Cardiac muscle cell (in vitro differentiated cells and primary cell): ENCODE data around the gene SARM1. TPM values are rescaled to one million over a fixed set of nuclear protein-coding genes. Genes with fewer than 3 reads are reported as not detected.

ENCODE experiments used
- DNase-seq, 2 donors: peaks; one replicate each; pipeline versions ENCODE4 v3.0.0 to v3.0.0-alpha.2; 2010 to 2017; ENCODE audit warnings: low read depth in 1 of 2, low spot score in 1 of 2
- H3K27ac ChIP-seq: fragments of 200-600 bp; sonication (generic); 2 replicates; pipeline ENCODE4 v1.5.1; 2016
- H3K27me3 ChIP-seq: fragments of 200-600 bp; sonication (generic); 2 replicates; pipeline ENCODE4 v1.6.0; 2016; ENCODE audit warnings: control low read depth
- H3K36me3 ChIP-seq: fragments of 200-600 bp; sonication (generic); 2 replicates; pipeline ENCODE4 v1.5.1; 2016; ENCODE audit warnings: control low read depth
- H3K4me1 ChIP-seq: fragments of 200-600 bp; sonication (generic); 2 replicates; pipeline ENCODE4 v1.8.1; 2017; ENCODE audit warnings: low read depth, mild to moderate bottlenecking, mixed run types
- H3K4me3 ChIP-seq: fragments of 200-600 bp; sonication (generic); 2 replicates; pipeline ENCODE4 v1.5.1; 2016; ENCODE audit warnings: mild to moderate bottlenecking
- H3K9me3 ChIP-seq: fragments of 200-600 bp; sonication (generic); 2 replicates; pipeline ENCODE4 v1.5.1; 2017; ENCODE audit warnings: low read depth, mild to moderate bottlenecking, control low read depth
- CTCF ChIP-seq: IDR thresholded peaks from 2 replicates; pipeline ENCODE4 v1.5.1; 2012; ENCODE audit warnings: low read depth, mild to moderate bottlenecking, low read length
- polyA plus RNA-seq: library from polyadenylated mRNA; unstranded; fragments of >200 nt; fragmentation: Nextera tagmentation; extraction: Ambion mirVana; gene quantifications from 2 replicates; pipeline ENCODE4 v1.2.1, GENCODE V29; 2016
- total RNA-seq: library from RNA; depleted of rRNA; stranded (reverse); fragments of >200 nt; gene quantifications from 2 replicates; pipeline ENCODE4 v1.2.3, GENCODE V29; 2016

The SARM1 gene
- total and polyA plus RNA-seq, 2 experiments from 2014 or later: 8.9 to 11.5 TPM

GRCh38 chr17:28327031-28327607, 44.4 kb upstream of the SARM1 start:
- DNase-seq: no peak
- no peak overlapping the region for H3K27ac ChIP-seq

GRCh38 chr17:28327709-28328108, 43.8 kb upstream of the SARM1 start:
- DNase-seq: no peak
- H3K36me3 ChIP-seq: peaks cover 13% of the 10 kb centered on the region
- peak overlapping the region; percentile 45 for H3K27ac ChIP-seq
- no peaks in the 10 kb centered on the region for H3K27me3 ChIP-seq
- H3K9me3 ChIP-seq: no peaks in the 10 kb centered on the region
- H3K4me3 ChIP-seq: no peak overlapping the region
- H3K4me1 ChIP-seq: no peaks in the 10 kb centered on the region
- no peak for TF ChIP-seq CTCF

More at GRCh38 chr17:28327031-28327607, 44.4 kb upstream of the SARM1 start:
- Histone ChIP-seq H3K4me1 (no peaks in the 10 kb centered on the region), H3K4me3 (no peak overlapping the region), H3K36me3 (peaks cover 13% of the 10 kb centered on the region), H3K9me3 (no peaks in the 10 kb centered on the region), H3K27me3 (no peaks in the 10 kb centered on the region)
- no peak for TF ChIP-seq CTCF

GRCh38 chr17:28328325-28328724, 43.2 kb upstream of the SARM1 start:
- H3K36me3 ChIP-seq: peaks cover 13% of the 10 kb centered on the region
- peak overlapping the region; percentile 45 for H3K27ac ChIP-seq

GRCh38 chr17:28330671-28331070, 40.8 kb upstream of the SARM1 start:
- no peak overlapping the region for H3K27ac ChIP-seq
- H3K4me3 ChIP-seq: no peak overlapping the region
- H3K27me3 ChIP-seq: no peaks in the 10 kb centered on the region
- H3K4me1 ChIP-seq: peaks cover 4% of the 10 kb centered on the region
- H3K36me3 ChIP-seq: peaks cover 13% of the 10 kb centered on the region
- DNase-seq: no peak
- no peaks in the 10 kb centered on the region for H3K9me3 ChIP-seq
- TF ChIP-seq CTCF: no peak

More at GRCh38 chr17:28328325-28328724, 43.2 kb upstream of the SARM1 start:
- H3K4me1 ChIP-seq: no peaks in the 10 kb centered on the region
- no peak overlapping the region for H3K4me3 ChIP-seq
- no peak for TF ChIP-seq CTCF
- no peaks in the 10 kb centered on the region for H3K27me3 ChIP-seq
- H3K9me3 ChIP-seq: no peaks in the 10 kb centered on the region
- peak in 1 of 2 donors; percentile 56 for DNase-seq

GRCh38 chr17:28331891-28332420, 39.5 kb upstream of the SARM1 start:
- DNase-seq: no peak
- Histone ChIP-seq H3K36me3 (peaks cover 9% of the 10 kb centered on the region), H3K4me3 (no peak overlapping the region), H3K4me1 (peaks cover 4% of the 10 kb centered on the region), H3K9me3 (no peaks in the 10 kb centered on the region), H3K27ac (no peak overlapping the region), H3K27me3 (no peaks in the 10 kb centered on the region)
- TF ChIP-seq CTCF: no peak
